IMR-90 (cell line): Measurements from ENCODE around the gene PLD4. TPM values are rescaled to one million over a fixed set of nuclear protein-coding genes. Genes with fewer than 3 reads are reported as not detected.
A peak's percentile ranks its signal among the peaks of the same experiment; 100 is the strongest.
"Not testable (repeated sequence)": the region's sequence is repeated elsewhere in the genome, so short reads cannot be mapped to it uniquely, and the experiment has no call there.

Experiments used
- ATAC-seq: fragments of 200-7000 bp; cut with Tn5 transposase; 2 replicates; pipeline ENCODE4 v1.9.1; 2020; ENCODE audit warnings: low read depth, mild to moderate bottlenecking, moderate library complexity
- BruUV-seq: library from RNA; stranded (reverse); fragments of 400-500 nt; replicated peaks from 2 replicates; lab custom pipeline; 2021; lab: Mats Ljungman, UMichigan
- CTCF ChIA-PET: fragments of 300-600 bp; formaldehyde crosslinking; extraction: SDS; loops from one replicate; lab custom pipeline; 2021; ENCODE audit warnings: antibody characterized with exemption; lab: Yijun Ruan, JAX
- POLR2A ChIA-PET: fragments of 300-600 bp; sonication (Branson Sonifier 250); formaldehyde crosslinking; loops from one replicate; lab custom pipeline; 2022; ENCODE audit warnings: antibody characterized with exemption; ENCODE audit not compliant: unreplicated experiment; lab: Charles Lee
- DNase-seq: peaks from one replicate; pipeline ENCODE4 v3.0.0; 2013
- H2AFZ ChIP-seq: replicated peaks from 2 replicates; pipeline ENCODE3; 2013; ENCODE audit warnings: low read length, mild to moderate bottlenecking; ENCODE audit not compliant: poor library complexity
- H2AK5ac ChIP-seq: 2 replicates; pipeline ENCODE4 v1.6.1; 2013; ENCODE audit warnings: low read depth, low read length, inconsistent platforms
- H2AK9ac ChIP-seq: replicated peaks from 2 replicates; pipeline ENCODE3; 2013; ENCODE audit warnings: mild to moderate bottlenecking, low read depth, low read length, moderate library complexity; ENCODE audit not compliant: poor library complexity
- H2BK120ac ChIP-seq: 2 replicates; pipeline ENCODE4 v1.6.1; 2013; ENCODE audit warnings: low read depth, low read length, inconsistent platforms
- H2BK15ac ChIP-seq: 3 replicates; pipeline ENCODE4 v1.6.1; 2013; ENCODE audit warnings: low read depth, low read length, inconsistent platforms
- H2BK20ac ChIP-seq: 2 replicates; pipeline ENCODE4 v1.6.1; 2013; ENCODE audit warnings: low read depth, mild to moderate bottlenecking, inconsistent platforms, low read length, moderate library complexity
- H2BK5ac ChIP-seq: 2 replicates; pipeline ENCODE4 v1.6.1; 2013; ENCODE audit warnings: mild to moderate bottlenecking, low read depth, low read length, inconsistent platforms; ENCODE audit not compliant: poor library complexity, severe bottlenecking
- H3K14ac ChIP-seq: replicated peaks from 2 replicates; pipeline ENCODE4 v1.6.1; 2013; ENCODE audit warnings: low read depth, low read length, inconsistent platforms
- H3K18ac ChIP-seq: 2 replicates; pipeline ENCODE4 v1.6.1; 2013; ENCODE audit warnings: low read depth, low read length, control low read depth
- H3K23ac ChIP-seq: 2 replicates; pipeline ENCODE4 v1.6.1; 2013; ENCODE audit warnings: low read depth, low read length, inconsistent platforms
- H3K27ac ChIP-seq: 2 replicates; pipeline ENCODE4 v1.5.1; 2013; ENCODE audit warnings: mild to moderate bottlenecking, control low read depth, low read length; ENCODE audit not compliant: insufficient read depth
- H3K27me3 ChIP-seq: 2 replicates; pipeline ENCODE4 v1.6.1; 2013; ENCODE audit warnings: low read length; ENCODE audit not compliant: control insufficient read depth, insufficient read depth
- H3K36me3 ChIP-seq: 2 replicates; pipeline ENCODE4 v1.6.1; 2013; ENCODE audit warnings: low read length, mixed read lengths; ENCODE audit not compliant: control insufficient read depth, insufficient read depth
- H3K4ac ChIP-seq: 2 replicates; pipeline ENCODE4 v1.6.1; 2013; ENCODE audit warnings: low read depth, low read length, inconsistent platforms
- H3K4me1 ChIP-seq: 2 replicates; pipeline ENCODE4 v1.6.1; 2013; ENCODE audit warnings: low read length, mixed read lengths; ENCODE audit not compliant: control insufficient read depth, insufficient read depth
- H3K4me2 ChIP-seq: 2 replicates; pipeline ENCODE4 v1.6.1; 2013; ENCODE audit warnings: low read depth, mild to moderate bottlenecking, control low read depth, low read length, moderate library complexity
- H3K4me3 ChIP-seq: 2 replicates; pipeline ENCODE4 v1.5.1; 2013; ENCODE audit warnings: low read depth, mild to moderate bottlenecking, control low read depth, low read length, moderate library complexity; ENCODE audit not compliant: insufficient read depth
- H3K56ac ChIP-seq: 2 replicates; pipeline ENCODE4 v1.6.1; 2013; ENCODE audit warnings: low read length, inconsistent platforms; ENCODE audit not compliant: insufficient read depth; ENCODE audit errors: extremely low read depth
- H3K79me1 ChIP-seq, 2 experiments: 2 replicates each; pipeline ENCODE4 v1.6.1; 2013; ENCODE audit warnings: low read length in 2 of 2, inconsistent platforms in 1 of 2, low read depth in 1 of 2
- H3K9ac ChIP-seq: 2 replicates; pipeline ENCODE4 v1.6.1; 2013; ENCODE audit warnings: low read depth, low read length, control low read depth
- H3K9me1 ChIP-seq: 2 replicates; pipeline ENCODE4 v1.6.1; 2013; ENCODE audit warnings: low read length, inconsistent platforms; ENCODE audit not compliant: insufficient read depth
- H3K9me3 ChIP-seq: 2 replicates; pipeline ENCODE4 v1.6.1; 2013; ENCODE audit warnings: low read length; ENCODE audit not compliant: control insufficient read depth, insufficient read depth
- H4K20me1 ChIP-seq: 2 replicates; pipeline ENCODE4 v1.6.1; 2013; ENCODE audit warnings: low read length, inconsistent platforms; ENCODE audit not compliant: insufficient read depth
- H4K5ac ChIP-seq: 2 replicates; pipeline ENCODE4 v1.6.1; 2013; ENCODE audit warnings: mild to moderate bottlenecking, low read depth, low read length, control low read depth
- H4K8ac ChIP-seq, 2 experiments: 2 replicates each; pipeline ENCODE4 v1.6.1; 2013; ENCODE audit warnings: low read depth in 2 of 2, low read length in 2 of 2, control low read depth in 1 of 2, inconsistent platforms in 1 of 2
- H4K91ac ChIP-seq: 2 replicates; pipeline ENCODE4 v1.6.1; 2013; ENCODE audit warnings: low read depth, low read length, inconsistent platforms; ENCODE audit not compliant: insufficient read depth
- dilution Hi-C: fragments of 300-500 bp; cut with HindIII; formaldehyde crosslinking; loops from one replicate; pipeline ENCODE4 v1.14.3; 2018; ENCODE audit warnings: low sequenced_read_pairs; ENCODE audit not compliant: unreplicated experiment
- in situ Hi-C: fragments of 300-500 bp; cut with MboI; formaldehyde crosslinking; loops from 3 replicates; pipeline ENCODE4 v1.14.3; 2019; ENCODE audit warnings: low sequenced_read_pairs, inconsistent platforms, mixed read lengths
- intact Hi-C: fragments of 100-400 bp; cut with micrococcal nuclease; formaldehyde crosslinking; loops from 2 replicates; pipeline ENCODE4 v1.10.0; 2022
- polyA plus RNA-seq, 3 experiments: library from polyadenylated mRNA; depleted of rRNA; stranded (reverse); fragments of >200 nt; gene quantifications; 2 replicates each; pipeline ENCODE4 v1.2.3, GENCODE V29; 2012; ENCODE audit warnings: low replicate concordance in 1 of 3
- total RNA-seq: library from RNA; depleted of rRNA; stranded (reverse); fragments of >200 nt; gene quantifications from 2 replicates; pipeline ENCODE4 v1.2.3, GENCODE V29; 2012

The PLD4 gene
- total and polyA plus RNA-seq, 2 of the 4 experiments (the other 2 are of a cell fraction) = 0.05 TPM; not detected in 1

GRCh38 chr14:104890292-104890691 lies 34.4 kb upstream of the PLD4 start:
- H3K56ac ChIP-seq, H4K8ac ChIP-seq, H3K4me3 ChIP-seq, H3K4me1 ChIP-seq, H2AK9ac ChIP-seq, H3K9ac ChIP-seq, CTCF ChIA-PET, H3K4ac ChIP-seq, H4K20me1 ChIP-seq, H2BK120ac ChIP-seq, H3K9me1 ChIP-seq, H2AK5ac ChIP-seq, H3K18ac ChIP-seq, H3K27me3 ChIP-seq, DNase-seq, H3K14ac ChIP-seq, H3K23ac ChIP-seq, H3K9me3 ChIP-seq, BruUV-seq, ATAC-seq, H2BK20ac ChIP-seq, H3K4me2 ChIP-seq, H3K79me1 ChIP-seq, H4K91ac ChIP-seq, POLR2A ChIA-PET, H2AFZ ChIP-seq, in situ Hi-C loops, intact Hi-C loops, dilution Hi-C loops, H3K27ac ChIP-seq, H4K5ac ChIP-seq, H2BK15ac ChIP-seq: not testable (repeated sequence)
- Histone ChIP-seq H2BK5ac (peak overlapping the region; percentile 13), H3K36me3 (peaks cover 41% of the 10 kb centered on the region)
